GM18498 (cell line): Measurements from ENCODE around the gene BMAL2.

ENCODE experiments used
- ATAC-seq: cut with Tn5 transposase; IDR thresholded peaks from one replicate; pipeline ENCODE4 v1.9.1; 2021; ENCODE audit warnings: mild to moderate bottlenecking, moderate library complexity; ENCODE audit not compliant: unreplicated experiment

BMAL2 gene

GRCh38 chr12:27332714-27333402 lies at the start of gene BMAL2:
TSS of gene BMAL2 (plus strand) at chr12:27332836. CDS start at chr12:27333073, 237 bp downstream.
- ATAC-seq, result peak; percentile 41

GRCh38 chr12:27284021-27284420 lies 48.6 kb upstream of the BMAL2 start:
- no peak for ATAC-seq

- peak; percentile 55 for ATAC-seq
These were observed 47.9 kb upstream of the BMAL2 start for GRCh38 chr12:27284751-27285150.

DNA sequence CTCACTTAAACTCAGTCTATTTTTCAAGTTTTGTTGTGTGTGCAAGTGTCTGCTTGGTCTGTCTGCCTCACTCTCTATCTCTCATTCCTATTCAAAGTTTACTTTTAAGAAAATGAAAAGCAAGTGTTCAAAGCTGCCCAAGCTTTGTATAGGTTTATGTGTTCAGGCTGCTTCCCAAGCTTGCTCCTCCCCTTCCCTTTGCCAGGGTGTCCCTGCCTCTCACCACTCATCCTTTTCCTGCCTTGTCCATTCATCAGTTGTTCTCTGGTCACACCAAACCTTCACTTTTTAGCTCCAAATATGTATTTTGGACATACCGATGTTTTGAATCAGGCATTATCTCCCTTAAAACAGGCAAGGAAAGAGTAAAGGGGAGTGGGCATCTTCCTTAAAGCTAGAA lies 47.2 kb upstream of the BMAL2 start:
- no peak for ATAC-seq

- ATAC-seq, result peak; percentile 46
These were observed 43.2 kb upstream of the BMAL2 start for GRCh38 chr12:27289414-27289813.

DNA sequence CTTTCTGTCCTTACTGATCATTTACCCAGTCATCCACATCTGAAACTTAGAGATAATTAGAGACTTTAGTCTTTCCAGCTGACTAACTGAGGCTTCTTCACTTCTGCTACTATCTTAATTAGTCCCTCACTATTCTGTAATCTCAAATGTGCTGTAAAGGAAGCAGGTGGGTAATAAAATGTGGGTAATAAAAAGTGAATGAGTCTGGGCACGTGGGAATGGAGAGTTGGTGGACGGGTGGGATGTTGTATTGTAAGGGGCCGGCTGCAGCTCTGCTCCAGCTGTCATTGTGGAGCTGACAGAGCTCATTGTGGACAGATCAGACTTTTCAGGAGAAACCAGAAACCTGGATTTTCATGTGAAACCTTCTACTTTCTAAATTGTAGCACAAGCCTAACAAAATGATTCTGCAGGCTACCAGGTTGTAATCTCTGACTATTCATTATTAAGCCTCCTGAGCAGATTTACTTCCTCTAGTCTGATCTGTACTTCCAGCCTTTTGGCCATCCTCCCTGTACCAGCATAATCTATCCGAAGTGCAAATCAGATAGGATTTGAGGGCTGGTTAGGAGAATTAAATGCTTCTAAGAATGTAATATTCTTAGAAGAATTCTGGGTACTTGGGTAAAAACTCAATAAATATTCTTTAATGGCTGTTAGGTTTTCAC lies 42.0 kb upstream of the BMAL2 start:
- ATAC-seq, result no peak

- no peak for ATAC-seq
These were observed 40.8 kb upstream of the BMAL2 start for GRCh38 chr12:27291862-27292261.

DNA sequence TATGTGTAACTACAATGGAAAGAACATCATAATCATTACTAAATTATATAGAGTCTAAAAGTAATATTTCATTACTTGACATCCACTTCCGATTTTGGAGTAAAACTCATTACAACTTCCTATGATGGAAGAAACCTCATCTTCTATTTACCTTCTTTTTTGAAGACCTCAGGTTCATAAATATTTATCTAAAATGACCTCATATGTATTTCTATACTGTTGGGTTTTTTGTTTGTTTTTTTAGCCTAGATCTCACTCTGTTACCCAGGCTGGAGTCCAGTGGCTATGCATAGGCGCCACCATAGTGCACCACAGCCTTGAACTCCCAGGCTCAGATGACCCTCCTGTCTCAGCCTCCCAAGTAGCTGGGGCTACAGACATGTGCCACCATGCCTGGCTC lies 39.9 kb upstream of the BMAL2 start:
- no peak for ATAC-seq

- ATAC-seq, result no peak
These were observed 39.2 kb upstream of the BMAL2 start for GRCh38 chr12:27293463-27293862.

GRCh38 chr12:27296674-27297073 lies 36.0 kb upstream of the BMAL2 start:
- ATAC-seq, result no peak

DNA sequence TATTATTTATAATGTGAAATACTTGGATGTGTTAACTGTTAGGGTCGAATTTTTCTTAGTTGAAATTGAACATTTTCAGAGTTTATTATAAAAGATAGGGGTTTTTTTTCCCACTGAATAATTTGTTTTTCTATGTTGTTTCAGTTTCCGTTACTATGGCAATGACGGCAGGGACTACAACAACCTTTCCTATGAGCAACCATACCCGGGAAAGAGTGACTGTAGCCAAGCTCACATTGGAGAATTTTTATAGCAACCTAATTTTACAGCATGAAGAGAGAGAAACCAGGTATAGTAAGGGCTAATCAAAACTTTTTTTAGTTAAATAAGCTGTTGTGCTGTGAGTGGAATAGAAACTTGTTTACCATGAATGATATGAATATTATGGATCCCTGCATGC lies 35.1 kb upstream of the BMAL2 start:
- ATAC-seq, result no peak

GRCh38 chr12:27299102-27299501 lies 33.5 kb upstream of the BMAL2 start:
- ATAC-seq, result no peak

DNA sequence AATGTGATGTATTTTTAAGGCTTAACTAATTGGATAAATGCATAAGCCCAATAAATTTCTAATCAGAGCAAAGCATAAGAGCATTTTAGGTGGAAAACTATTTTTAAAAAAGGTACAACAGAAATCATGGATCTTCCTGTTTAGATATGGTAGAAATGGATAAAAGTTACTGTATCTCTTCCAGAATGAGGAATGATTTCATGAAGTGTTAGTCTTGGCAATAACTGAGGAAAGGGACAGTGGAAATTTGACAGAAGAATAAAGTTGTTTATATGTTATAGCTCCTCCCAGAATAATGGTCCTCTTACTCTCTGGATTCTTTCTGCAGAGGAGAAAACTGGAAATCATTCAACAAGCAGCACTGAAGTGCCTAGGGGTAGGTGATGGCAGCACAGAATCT lies 32.4 kb upstream of the BMAL2 start:
- no peak for ATAC-seq

DNA sequence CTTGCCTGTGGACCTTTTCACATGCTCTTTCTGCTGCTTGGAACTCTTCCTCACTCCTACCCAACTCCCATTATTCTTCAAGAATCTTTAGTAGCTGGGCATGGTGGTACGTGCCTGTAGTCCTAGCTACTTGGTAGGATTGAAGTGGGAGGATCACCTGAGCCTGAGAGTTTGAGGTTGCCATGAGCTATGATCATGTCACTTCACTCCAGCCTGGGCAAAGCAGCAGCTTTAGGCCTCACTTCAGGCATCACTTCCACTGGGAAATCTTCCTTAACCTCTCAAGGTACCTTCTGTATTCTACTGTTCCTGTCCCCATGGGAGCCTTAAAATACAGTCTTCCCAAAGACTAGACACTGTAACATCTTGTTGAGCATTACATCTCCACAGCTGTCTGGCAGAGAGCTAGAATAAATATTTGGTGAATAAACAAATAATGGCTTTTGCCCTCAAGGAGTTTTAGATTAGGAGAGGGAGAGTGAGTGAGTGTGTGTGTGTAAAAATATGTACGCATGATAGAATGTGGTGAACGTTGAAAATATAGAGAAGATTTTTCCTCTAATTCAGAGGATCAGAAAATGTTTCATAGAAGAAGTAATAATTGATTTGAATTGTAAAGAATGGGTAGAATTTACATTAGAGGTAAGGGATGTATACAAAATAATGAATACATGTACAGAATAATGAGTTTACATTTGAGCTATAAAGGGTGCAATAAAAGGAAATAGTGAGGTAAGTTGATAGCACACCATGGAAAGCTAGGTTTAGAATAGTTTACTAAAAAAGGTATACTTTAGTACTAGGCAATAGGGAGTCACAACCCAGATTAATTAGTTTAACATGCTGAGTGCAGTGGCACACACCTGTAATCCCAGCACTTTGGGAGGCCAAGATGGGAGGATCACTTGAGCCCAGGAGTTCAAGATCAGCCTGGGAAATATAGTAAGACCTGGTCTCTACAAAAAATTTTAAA lies 29.2 kb upstream of the BMAL2 start:
- no peak for ATAC-seq

DNA sequence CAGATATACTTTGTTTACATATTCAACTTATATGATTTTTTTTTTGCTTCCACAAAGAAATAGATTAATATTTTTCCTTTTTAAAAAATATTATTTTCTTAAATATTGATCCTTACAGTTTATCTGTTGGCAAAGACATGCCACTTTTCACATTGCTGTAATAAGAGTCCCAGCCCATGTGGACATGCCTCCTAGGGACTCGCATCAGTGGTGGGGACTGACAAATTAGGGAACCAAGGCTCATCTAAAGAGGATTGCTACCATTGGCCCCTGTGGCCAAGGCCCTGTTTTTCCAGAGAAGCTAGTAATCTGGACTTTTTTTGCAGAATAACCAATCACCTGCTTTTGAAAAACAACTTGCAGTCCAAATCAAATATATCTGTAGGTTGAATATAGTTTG lies 27.8 kb upstream of the BMAL2 start:
- no peak for ATAC-seq

DNA sequence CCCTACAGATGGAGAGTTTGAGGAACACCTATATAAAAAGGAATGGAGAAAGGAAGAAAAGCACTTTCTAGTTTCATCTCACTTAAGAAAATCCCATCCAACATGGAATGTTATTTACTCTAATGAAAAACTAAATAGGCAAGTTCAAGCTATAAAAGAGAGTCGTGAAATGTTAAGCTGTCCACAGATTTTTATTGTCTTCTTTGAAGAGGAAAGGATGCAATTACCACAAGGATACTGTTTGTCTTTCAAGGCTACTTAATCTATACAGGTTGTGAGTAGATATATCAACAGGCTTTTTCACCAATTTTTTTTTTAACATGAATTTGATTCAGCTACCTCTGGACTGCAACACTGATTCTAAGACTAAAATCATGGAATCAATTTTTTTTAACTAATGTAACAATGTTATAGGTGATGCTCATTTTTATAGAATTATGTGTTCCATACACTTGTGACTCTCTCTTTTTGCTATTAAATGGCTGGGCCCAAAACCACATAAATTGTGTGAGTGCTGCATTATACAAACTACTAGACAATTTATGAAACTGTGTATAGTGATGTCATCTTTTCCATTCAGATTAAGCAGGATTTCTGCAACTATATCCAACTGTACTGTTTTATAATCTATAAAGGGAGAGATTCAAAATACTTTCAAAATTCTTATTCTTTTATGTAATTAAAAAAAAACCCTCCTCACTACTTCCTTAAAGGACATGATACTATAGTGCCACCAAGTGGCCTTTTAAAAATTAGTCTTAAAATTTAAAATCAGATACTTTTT lies 26.8 kb upstream of the BMAL2 start:
- no peak for ATAC-seq

DNA sequence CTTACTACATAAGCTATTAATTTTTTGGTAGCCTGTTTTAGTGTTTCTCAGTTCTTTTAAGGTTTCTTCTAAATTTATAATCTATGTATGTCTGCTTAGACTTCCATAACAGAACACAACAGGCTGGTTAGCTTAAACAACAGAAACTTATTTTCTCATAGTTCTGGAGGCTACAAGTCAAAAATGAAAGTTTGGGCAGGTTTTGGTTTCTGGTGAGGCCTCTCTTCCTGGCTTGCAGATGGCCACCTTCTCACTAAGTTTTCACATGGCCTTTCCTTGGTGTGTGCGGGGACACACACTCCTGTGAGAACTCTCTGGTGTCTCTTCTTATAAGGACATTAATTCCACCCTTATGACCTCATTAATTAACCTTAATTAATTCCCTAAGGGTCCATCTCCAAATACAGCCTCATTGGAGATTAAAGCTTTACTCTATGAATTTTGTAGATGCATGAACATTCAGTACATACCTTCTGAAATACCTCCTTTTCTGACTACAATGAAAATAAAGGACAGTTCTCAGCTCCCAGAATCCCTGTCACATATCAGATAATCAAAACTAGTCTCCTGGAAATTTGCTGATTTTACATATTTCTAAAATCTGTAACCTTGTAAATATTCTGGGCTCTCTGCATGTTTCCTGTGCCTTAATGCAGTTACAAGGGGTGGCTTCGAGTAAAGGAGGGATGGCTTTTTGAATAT lies 23.2 kb upstream of the BMAL2 start:
- peak; percentile 73 for ATAC-seq

DNA sequence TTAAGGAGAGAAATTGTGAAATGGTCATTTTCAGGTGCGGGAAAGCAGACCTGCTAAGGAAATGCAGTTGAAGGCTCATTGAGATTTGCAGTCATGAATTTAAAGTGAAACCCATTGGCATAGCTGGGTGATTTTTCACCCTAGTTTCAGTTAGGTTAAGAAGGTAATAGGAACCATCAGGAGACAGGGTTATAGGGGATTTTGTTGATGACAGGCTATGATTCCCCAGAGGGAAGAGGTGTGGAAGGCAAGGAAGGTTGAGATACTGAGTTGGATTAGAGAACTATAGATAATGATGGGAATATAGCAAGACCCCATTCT lies 22.7 kb upstream of the BMAL2 start:
- no peak for ATAC-seq

- no peak for ATAC-seq
These were observed 15.7 kb upstream of the BMAL2 start for GRCh38 chr12:27316947-27317346.

DNA sequence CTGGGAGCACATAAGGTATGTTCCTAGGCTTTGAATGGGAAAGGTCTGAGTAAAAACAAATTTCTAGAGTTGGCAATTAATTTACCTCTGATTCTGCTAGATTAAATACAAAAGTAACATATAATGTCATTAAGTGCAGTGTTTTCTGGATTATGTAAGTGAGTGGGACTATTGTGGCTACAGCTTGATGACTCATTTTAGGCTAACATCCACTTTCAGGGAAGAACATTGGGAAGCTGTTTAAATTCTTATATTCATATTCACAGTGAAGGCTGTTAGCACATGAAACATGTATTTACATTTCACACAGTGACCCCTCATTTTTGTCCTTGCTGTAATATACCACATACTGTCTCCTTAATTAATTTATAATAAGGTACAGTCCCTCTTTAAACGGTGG lies 13.2 kb upstream of the BMAL2 start:
- no peak for ATAC-seq
